ENCODE results near the gene DTNB. TPM values are rescaled to one million over a fixed set of nuclear protein-coding genes. Genes with fewer than 3 reads are reported as not detected.
A peak's percentile ranks its signal among the peaks of the same experiment; 100 is the strongest.

The DTNB gene
- total and polyA plus RNA-seq, 10 of the 15 experiments (the other 5 are each of a cell fraction or from before 2014, with no cell fraction given) = 4.5 to 30.6 (median 11.9) TPM

DNA sequence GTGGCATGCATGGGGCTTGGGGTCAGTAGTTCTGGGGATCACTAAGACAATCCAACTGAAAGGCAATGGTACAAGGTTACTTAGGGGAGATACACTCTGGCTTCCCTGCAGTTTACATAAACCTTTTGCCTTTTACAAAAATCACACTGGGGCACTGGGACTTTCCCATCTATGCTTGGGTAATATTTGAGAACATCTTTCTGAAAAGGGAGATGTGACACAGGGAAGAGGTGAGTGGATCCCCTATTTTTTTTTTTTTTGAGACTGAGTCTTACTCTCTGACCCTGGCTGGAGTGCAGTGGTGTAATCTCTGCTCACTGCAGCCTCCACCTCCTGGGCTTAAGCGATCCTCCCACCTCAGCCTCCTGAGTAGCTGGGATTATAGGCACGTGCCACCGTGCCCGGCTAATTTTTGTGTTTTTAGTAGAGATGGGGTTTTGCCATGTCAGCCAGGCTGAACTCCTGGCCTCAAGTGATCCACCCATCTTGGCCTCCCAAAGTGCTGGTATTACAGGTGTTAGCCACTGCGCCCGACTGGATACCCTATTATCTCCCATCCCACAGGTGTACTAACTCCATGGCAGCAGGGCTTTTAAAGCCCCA, 248.8 kb downstream of the DTNB start (continued):
- TF ChIP-seq ZBTB11 (CRISPR knock-in tag; IDR thresholded peaks at IDR 0.05) = no peak
- TF ChIP-seq CREM (IDR thresholded peaks at IDR 0.05; ENCODE audit: low read depth) = no peak
- no peak for TF ChIP-seq HCFC1 (IDR thresholded peaks at IDR 0.05; ENCODE audit: low read length)
- TF ChIP-seq BACH1 (IDR thresholded peaks at IDR 0.05; ENCODE audit: borderline replicate concordance) = no peak
- TF ChIP-seq HDGF (IDR thresholded peaks at IDR 0.05) = no peak
- TF ChIP-seq ETV6 (conservative IDR thresholded peaks at IDR 0.05 in 1 of 2, IDR thresholded peaks at IDR 0.05 in 1 of 2; ENCODE audit: borderline replicate concordance in 1 of 2, low read depth in 1 of 2) = no peak
- no peak for TF ChIP-seq MYC (IDR thresholded peaks at IDR 0.05; ENCODE audit: insufficient read depth, insufficient read length, insufficient replicate concordance, low read length, severe bottlenecking)
- no peak for TF ChIP-seq YBX1 (IDR thresholded peaks at IDR 0.05)
- TF ChIP-seq DPF2 (IDR thresholded peaks at IDR 0.05) = 0 out of 2 replicates have a peak, but pooled peaks have one; percentile 26
- no peak for TF ChIP-seq NR2F1 (conservative IDR thresholded peaks at IDR 0.05)
- no peak for TF ChIP-seq STAT1 (conservative IDR thresholded peaks at IDR 0.05)
- no peak for TF ChIP-seq NFYB (IDR thresholded peaks at IDR 0.05; ENCODE audit: insufficient read depth, low read depth, low read length)
- TF ChIP-seq SP1 (IDR thresholded peaks at IDR 0.05; ENCODE audit: low read depth, low read length) = no peak
- 0 out of 2 replicates have a peak, but pooled peaks have one; percentile 16 for TF ChIP-seq NBN (IDR thresholded peaks at IDR 0.05)
- TF ChIP-seq EP300 (IDR thresholded peaks at IDR 0.05; ENCODE audit: borderline replicate concordance in 1 of 2, control insufficient read depth in 1 of 2, low read depth in 2 of 2, low read length in 2 of 2) = no peak; a peak in 1 of 4 replicates
- no peak for TF ChIP-seq SUPT20H (IDR thresholded peaks at IDR 0.05; ENCODE audit: borderline replicate concordance, control insufficient read depth, low read depth, low read length)
- TF ChIP-seq SMARCA5 (IDR thresholded peaks at IDR 0.05) = 0 out of 2 replicates have a peak, but pooled peaks have one; percentile 62
- TF ChIP-seq, protein P1, sequence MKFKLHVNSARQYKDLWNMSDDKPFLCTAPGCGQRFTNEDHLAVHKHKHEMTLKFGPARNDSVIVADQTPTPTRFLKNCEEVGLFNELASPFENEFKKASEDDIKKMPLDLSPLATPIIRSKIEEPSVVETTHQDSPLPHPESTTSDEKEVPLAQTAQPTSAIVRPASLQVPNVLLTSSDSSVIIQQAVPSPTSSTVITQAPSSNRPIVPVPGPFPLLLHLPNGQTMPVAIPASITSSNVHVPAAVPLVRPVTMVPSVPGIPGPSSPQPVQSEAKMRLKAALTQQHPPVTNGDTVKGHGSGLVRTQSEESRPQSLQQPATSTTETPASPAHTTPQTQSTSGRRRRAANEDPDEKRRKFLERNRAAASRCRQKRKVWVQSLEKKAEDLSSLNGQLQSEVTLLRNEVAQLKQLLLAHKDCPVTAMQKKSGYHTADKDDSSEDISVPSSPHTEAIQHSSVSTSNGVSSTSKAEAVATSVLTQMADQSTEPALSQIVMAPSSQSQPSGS (IDR thresholded peaks at IDR 0.05; ENCODE audit: low read length) = 0 out of 2 replicates have a peak, but pooled peaks have one; percentile 25
- TF ChIP-seq SREBF2 (IDR thresholded peaks at IDR 0.05; ENCODE audit: low read length) = no peak
- peak in 1 of 2 experiments; percentile 74; a peak in 2 of 4 replicates for TF ChIP-seq BHLHE40 (IDR thresholded peaks at IDR 0.05; ENCODE audit: borderline replicate concordance in 1 of 2, low read depth in 2 of 2, low read length in 1 of 2)
- 0 out of 2 replicates have a peak, but pooled peaks have one; percentile 26 for TF ChIP-seq LARP7 (IDR thresholded peaks at IDR 0.05)
- TF ChIP-seq, protein P2, sequence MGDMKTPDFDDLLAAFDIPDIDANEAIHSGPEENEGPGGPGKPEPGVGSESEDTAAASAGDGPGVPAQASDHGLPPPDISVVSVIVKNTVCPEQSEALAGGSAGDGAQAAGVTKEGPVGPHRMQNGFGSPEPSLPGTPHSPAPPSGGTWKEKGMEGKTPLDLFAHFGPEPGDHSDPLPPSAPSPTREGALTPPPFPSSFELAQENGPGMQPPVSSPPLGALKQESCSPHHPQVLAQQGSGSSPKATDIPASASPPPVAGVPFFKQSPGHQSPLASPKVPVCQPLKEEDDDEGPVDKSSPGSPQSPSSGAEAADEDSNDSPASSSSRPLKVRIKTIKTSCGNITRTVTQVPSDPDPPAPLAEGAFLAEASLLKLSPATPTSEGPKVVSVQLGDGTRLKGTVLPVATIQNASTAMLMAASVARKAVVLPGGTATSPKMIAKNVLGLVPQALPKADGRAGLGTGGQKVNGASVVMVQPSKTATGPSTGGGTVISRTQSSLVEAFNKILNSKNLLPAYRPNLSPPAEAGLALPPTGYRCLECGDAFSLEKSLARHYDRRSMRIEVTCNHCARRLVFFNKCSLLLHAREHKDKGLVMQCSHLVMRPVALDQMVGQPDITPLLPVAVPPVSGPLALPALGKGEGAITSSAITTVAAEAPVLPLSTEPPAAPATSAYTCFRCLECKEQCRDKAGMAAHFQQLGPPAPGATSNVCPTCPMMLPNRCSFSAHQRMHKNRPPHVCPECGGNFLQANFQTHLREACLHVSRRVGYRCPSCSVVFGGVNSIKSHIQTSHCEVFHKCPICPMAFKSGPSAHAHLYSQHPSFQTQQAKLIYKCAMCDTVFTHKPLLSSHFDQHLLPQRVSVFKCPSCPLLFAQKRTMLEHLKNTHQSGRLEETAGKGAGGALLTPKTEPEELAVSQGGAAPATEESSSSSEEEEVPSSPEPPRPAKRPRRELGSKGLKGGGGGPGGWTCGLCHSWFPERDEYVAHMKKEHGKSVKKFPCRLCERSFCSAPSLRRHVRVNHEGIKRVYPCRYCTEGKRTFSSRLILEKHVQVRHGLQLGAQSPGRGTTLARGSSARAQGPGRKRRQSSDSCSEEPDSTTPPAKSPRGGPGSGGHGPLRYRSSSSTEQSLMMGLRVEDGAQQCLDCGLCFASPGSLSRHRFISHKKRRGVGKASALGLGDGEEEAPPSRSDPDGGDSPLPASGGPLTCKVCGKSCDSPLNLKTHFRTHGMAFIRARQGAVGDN (IDR thresholded peaks at IDR 0.05) = no peak
- no peak for TF ChIP-seq ESRRA (IDR thresholded peaks at IDR 0.05; ENCODE audit: low read length)

Data from GM12878 (cell line).